B cell (primary cell): Measurements from ENCODE around the gene HLA-DRB1. TPM values are rescaled to one million over a fixed set of nuclear protein-coding genes. Genes with fewer than 3 reads are reported as not detected.

ENCODE experiments used
- ATAC-seq: fragments of 200-7000 bp; cut with Tn5 transposase; one replicate; pipeline ENCODE4 v1.10.0; 2021; ENCODE audit warnings: low read depth, mild to moderate bottlenecking, moderate number of reproducible peaks, moderate library complexity
- CTCF ChIA-PET: fragments of 350-600 bp; sonication (Branson Sonifier 250); formaldehyde crosslinking; loops from one replicate; lab custom pipeline; 2021; ENCODE audit warnings: antibody characterized with exemption, inconsistent platforms; lab: Charles Lee
- POLR2A ChIA-PET: fragments of 350-600 bp; sonication (Branson Sonifier 250); formaldehyde crosslinking; loops from one replicate; lab custom pipeline; 2021; ENCODE audit warnings: antibody characterized with exemption; lab: Charles Lee
- DNase-seq: peaks from one replicate; pipeline ENCODE4 v3.0.0; 2013
- H2AFZ ChIP-seq: 2 replicates; pipeline ENCODE4 v1.6.1; 2012; ENCODE audit warnings: mild to moderate bottlenecking, low read depth, low read length; ENCODE audit not compliant: insufficient read depth, poor library complexity, severe bottlenecking
- H3K27ac ChIP-seq, 2 donors: 1 replicate in 1 of 2; 2 replicates in 1 of 2; pipeline ENCODE4 v1.5.1; 2012 to 2013; ENCODE audit warnings: low read length in 2 of 2, mild to moderate bottlenecking in 2 of 2, moderate library complexity in 1 of 2
- H3K27me3 ChIP-seq, 4 experiments: fragments of 200-600 bp in 1 of 4; sonication (generic) in 1 of 4; replicated peaks in 1 of 4; 1 replicate in 2 of 4; 2 replicates in 2 of 4; pipeline versions ENCODE4 v1.6.1 to v1.7.0; 2013 to 2016; ENCODE audit warnings: low read length in 3 of 4, mild to moderate bottlenecking in 2 of 4, mixed read lengths in 1 of 4, moderate library complexity in 1 of 4; ENCODE audit not compliant: insufficient read depth in 4 of 4, control insufficient read depth in 3 of 4; ENCODE audit errors: control extremely low read depth in 1 of 4
- H3K36me3 ChIP-seq, 2 experiments: replicated peaks in 1 of 2; 1 replicate in 1 of 2; 2 replicates in 1 of 2; pipeline versions ENCODE4 v1.6.1 to v1.7.1; 2013; ENCODE audit warnings: low read length in 1 of 2; ENCODE audit not compliant: insufficient read depth in 2 of 2, control insufficient read depth in 1 of 2; ENCODE audit errors: control extremely low read depth in 1 of 2, extremely low read depth in 1 of 2
- H3K4me1 ChIP-seq, 2 donors: fragments of 200-600 bp in 1 of 2; sonication (generic) in 1 of 2; 1 replicate in 1 of 2; 2 replicates in 1 of 2; pipeline versions ENCODE4 v1.5.1 to v1.6.1; 2013 to 2017; ENCODE audit warnings: low read length in 2 of 2; ENCODE audit not compliant: control insufficient read depth in 2 of 2, insufficient read depth in 2 of 2
- H3K4me2 ChIP-seq: replicated peaks from 2 replicates; pipeline ENCODE3; 2012; ENCODE audit warnings: mild to moderate bottlenecking, low read depth, low read length; ENCODE audit not compliant: poor library complexity, severe bottlenecking
- H3K4me3 ChIP-seq, 5 experiments: fragments of 200-600 bp in 1 of 5; sonication (generic) in 1 of 5; 1 replicate in 3 of 5; 2 replicates in 2 of 5; pipeline versions ENCODE4 v1.5.1 to v1.7.0; 2011 to 2016; ENCODE audit warnings: low read length in 4 of 5, mild to moderate bottlenecking in 4 of 5, low read depth in 2 of 5, control low read depth in 1 of 5, moderate library complexity in 1 of 5; ENCODE audit not compliant: insufficient read depth in 1 of 5; ENCODE audit errors: control extremely low read depth in 1 of 5, extremely low read depth in 1 of 5
- H3K79me2 ChIP-seq: fragments of 200-600 bp; sonication (generic); one replicate; pipeline ENCODE4 v1.6.0; 2016; ENCODE audit warnings: low read length; ENCODE audit not compliant: control insufficient read depth, insufficient read depth
- H3K9ac ChIP-seq: fragments of 200-600 bp; sonication (generic); 2 replicates; pipeline ENCODE4 v1.6.1; 2017; ENCODE audit warnings: mild to moderate bottlenecking, low read length, moderate library complexity
- H3K9me3 ChIP-seq, 3 donors: one replicate each; pipeline versions ENCODE4 v1.6.1 to v1.7.1; 2013; ENCODE audit warnings: low read length in 2 of 3; ENCODE audit not compliant: control insufficient read depth in 2 of 3, insufficient read depth in 1 of 3; ENCODE audit errors: control extremely low read depth in 1 of 3
- H4K20me1 ChIP-seq: 2 replicates; pipeline ENCODE4 v1.6.0; 2012; ENCODE audit warnings: mild to moderate bottlenecking, low read length; ENCODE audit not compliant: insufficient read depth, control insufficient read depth, poor library complexity, severe bottlenecking
- H3K27ac Mint-ChIP-seq: one replicate; pipeline ENCODE4 v1.8.0; 2021; ENCODE audit warnings: mixed read lengths
- H3K27me3 Mint-ChIP-seq: one replicate; pipeline ENCODE4 v1.8.0; 2021; ENCODE audit warnings: mixed read lengths
- H3K4me1 Mint-ChIP-seq: one replicate; pipeline ENCODE4 v1.8.0; 2021; ENCODE audit warnings: mixed read lengths
- H3K4me3 Mint-ChIP-seq: one replicate; pipeline ENCODE4 v1.8.0; 2021; ENCODE audit warnings: mixed read lengths
- H3K9me3 Mint-ChIP-seq: one replicate; pipeline ENCODE4 v1.8.0; 2022; ENCODE audit warnings: mixed read lengths; ENCODE audit not compliant: insufficient read depth
- CTCF ChIP-seq: fragments of 200-600 bp; IDR thresholded peaks from one replicate; pipeline ENCODE4 v1.8.0; 2022; ENCODE audit warnings: antibody characterized with exemption, mild to moderate bottlenecking
- EZH2 ChIP-seq: IDR thresholded peaks from 2 replicates; pipeline ENCODE4 v1.6.1; 2012; ENCODE audit warnings: borderline replicate concordance, low read depth, mild to moderate bottlenecking, moderate library complexity, low read length; ENCODE audit not compliant: insufficient read depth, poor library complexity, severe bottlenecking
- intact Hi-C: fragments of 100-400 bp; cut with micrococcal nuclease; formaldehyde crosslinking; loops from one replicate; pipeline ENCODE4 v1.10.0; 2022
- polyA plus RNA-seq: library from polyadenylated mRNA; depleted of rRNA; stranded (reverse); fragments of >200 nt; gene quantifications from 2 replicates; pipeline ENCODE4 v1.2.3, GENCODE V29; 2012
- total RNA-seq, 2 donors: library from RNA; stranded (reverse); fragments of 120-200 nt in 1 of 2; gene quantifications; 1 replicate in 1 of 2; 2 replicates in 1 of 2; pipeline versions ENCODE4 v1.2.3 to v1.2.4, GENCODE V29; 2013 to 2022

The HLA-DRB1 gene
- total and polyA plus RNA-seq, 2 donors (not counting 1 experiment from before 2014, with no cell fraction given) = 559 to 1,240 TPM

DNA sequence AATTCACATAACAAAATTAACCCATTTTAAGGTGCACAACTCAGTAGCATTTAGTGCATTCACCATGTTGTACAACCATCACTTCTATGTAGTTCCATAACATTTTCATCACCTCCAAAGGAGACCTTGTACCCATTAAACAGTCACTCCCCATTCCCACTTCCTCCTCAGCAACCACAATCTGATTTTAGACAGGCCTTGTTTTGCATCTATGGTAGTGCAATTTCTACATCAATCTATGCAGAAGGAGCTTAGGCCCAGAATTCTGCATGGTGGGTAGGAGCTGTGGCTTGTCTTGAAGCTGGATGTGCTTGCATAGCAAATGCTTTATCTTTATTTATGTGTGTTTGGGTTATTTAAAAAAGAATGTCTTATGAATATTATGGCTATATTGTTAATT lies 34.0 kb upstream of the HLA-DRB1 start:
- TF ChIP-seq EZH2 (no peak), CTCF (no peak)

More for the DNA sequence above, 34.0 kb upstream of the HLA-DRB1 start:
- ChIA-PET POLR2A (interaction anchor here (0.6 to 3.3 kb wide), 12 partner anchors 12 to 1038 kb away, joined by 3 to 82 read pairs (median 9); partner anchors contain the start of genes HLA-DQA1, HLA-DRB1, HLA-DRB5 and LST1), CTCF (interaction anchor here (1.3 to 4.3 kb wide), 5 partner anchors 11 to 214 kb away, joined by 3 to 59 read pairs (median 10); partner anchors contain the start of genes HLA-DQA1 and TAP2)
- H3K4me3 Mint-ChIP-seq = peak overlapping the region; percentile 76
- intact Hi-C loops = loop anchor here (1.0 to 5.0 kb wide), 9 partner anchors 13 to 184 kb away; partner anchors contain the start of genes HLA-DQA1, HLA-DRA and HLA-DRB1
- peak overlapping the region in 3 of 5 experiments; percentile 2 to 40 (median 18) for H3K4me3 ChIP-seq
- H3K4me1 Mint-ChIP-seq = peaks cover 72% of the 10 kb centered on the region
- H3K9me3 Mint-ChIP-seq = no peaks in the 10 kb centered on the region
- peak overlapping the region; percentile 49 for H3K9ac ChIP-seq
- H3K4me2 ChIP-seq = peak overlapping the region; percentile 71
- H3K4me1 ChIP-seq = peaks cover 65% of the 10 kb centered on the region in 2 donors
- H3K27me3 Mint-ChIP-seq = no peaks in the 10 kb centered on the region
- H3K27ac ChIP-seq = peak overlapping the region; percentile 97 to 99
- no peaks in the 10 kb centered on the region for H3K27me3 ChIP-seq
- peaks cover 0 to 5% (median 3%) of the 10 kb centered on the region in 3 donors for H3K9me3 ChIP-seq
- peak; percentile 2 for ATAC-seq
- peak overlapping the region; percentile 98 for H3K27ac Mint-ChIP-seq
- DNase-seq = peak; percentile 78
- no peak overlapping the region for H2AFZ ChIP-seq
- H4K20me1 ChIP-seq = no peaks in the 10 kb centered on the region
- H3K79me2 ChIP-seq = peaks cover 31% of the 10 kb centered on the region
- no peaks in the 10 kb centered on the region for H3K36me3 ChIP-seq
